Right cardiac atrium (tissue), 5 donors: ENCODE data around the gene COL4A2. TPM values are rescaled to one million over a fixed set of nuclear protein-coding genes. Genes with fewer than 3 reads are reported as not detected.

Experiments used
- ATAC-seq, 2 donors: fragments of 200-7000 bp; cut with Tn5 transposase; one replicate each; pipeline versions ENCODE4 v1.8.0 to v1.9.1; 2020; ENCODE audit warnings: moderate library complexity in 2 of 2, mild to moderate bottlenecking in 1 of 2
- DNase-seq, 3 donors: peaks; one replicate each; pipeline ENCODE4 v3.0.0-alpha.2; 2020
- H3K27ac ChIP-seq: one replicate; pipeline ENCODE4 v1.5.1; 2013; ENCODE audit warnings: mild to moderate bottlenecking, low read length, control low read depth, moderate library complexity
- H3K27me3 ChIP-seq: one replicate; pipeline ENCODE4 v1.6.1; 2013; ENCODE audit not compliant: control insufficient read depth, insufficient read depth
- H3K4me1 ChIP-seq: one replicate; pipeline ENCODE4 v1.6.1; 2013; ENCODE audit warnings: low read length; ENCODE audit not compliant: control insufficient read depth, insufficient read depth
- H3K4me3 ChIP-seq: one replicate; pipeline ENCODE4 v1.5.1; 2013; ENCODE audit warnings: low read length, control low read depth
- H3K9me3 ChIP-seq: one replicate; pipeline ENCODE4 v1.6.1; 2013; ENCODE audit warnings: low read length; ENCODE audit not compliant: control insufficient read depth
- WGBS: extraction: QIAGEN DNeasy Blood & Tissue Kit; methylation state at CpG from one replicate; pipeline ENCODE4 v1.1.7; 2013; 5-methylcytosine and 5-hydroxymethylcytosine counted together
- intact Hi-C, 4 donors: fragments of 100-400 bp; cut with DNase I; formaldehyde crosslinking; loops; one replicate each; pipeline versions ENCODE4 v1.11.0 to v1.14.0; 2022 to 2023
- polyA plus RNA-seq: library from polyadenylated mRNA; stranded (reverse); fragments of 200-250 nt; gene quantifications from one replicate; pipeline ENCODE4 v1.2.3, GENCODE V29; 2013
- total RNA-seq, 4 donors: library from RNA; stranded (reverse); fragmentation: NEBNext Ultra II Directional; extraction: Animal tissue kit (Norgen Biotek cat#: 25700); gene quantifications; one replicate each; pipeline ENCODE4 v1.2.1, GENCODE V29; 2021
- donor health status: healthy with polysubstance abuse.
- donor health status: DM: no; HTN: yes; CAD: no.
- donor health status: DM: no; HTN: no; CAD: no.
- donor health status: DM: no; HTN: yes; CAD: no; lungs with severe emphysema.
- donor health status: DM: yes; HTN: yes; CAD: no.

Gene COL4A2
- total and polyA plus RNA-seq, 5 donors = 84.7 to 268 (median 103) TPM

DNA sequence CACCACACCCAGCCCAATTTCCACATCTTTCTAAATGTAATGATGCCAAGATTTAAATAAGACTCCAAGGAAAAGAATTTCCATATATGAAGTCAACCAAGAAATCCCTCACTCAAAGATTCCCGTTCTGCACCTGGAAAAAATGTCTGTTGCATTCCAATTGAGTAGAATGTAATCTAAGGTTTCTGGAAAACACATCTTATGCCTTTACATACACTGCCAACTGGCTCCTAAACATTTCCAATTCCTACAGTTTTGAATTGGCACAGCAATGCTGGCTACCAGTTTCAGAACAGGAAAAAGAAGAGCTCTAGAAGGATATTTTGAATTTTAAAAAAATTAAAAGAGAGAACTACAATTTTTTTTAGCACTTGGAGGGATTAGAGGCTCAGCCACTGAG is 43.0 kb downstream of the COL4A2 start:
- Histone ChIP-seq H3K9me3 (no peaks in the 10 kb centered on the region), H3K4me3 (no peak overlapping the region), H3K4me1 (peaks cover 27% of the 10 kb centered on the region), H3K27ac (no peak overlapping the region), H3K27me3 (no peaks in the 10 kb centered on the region)
- intact Hi-C loops = no loop called here
- DNase-seq (no peak), ATAC-seq (no peak)
- 94% methylated on average over 1 of the region's 1 CpG for WGBS

DNA sequence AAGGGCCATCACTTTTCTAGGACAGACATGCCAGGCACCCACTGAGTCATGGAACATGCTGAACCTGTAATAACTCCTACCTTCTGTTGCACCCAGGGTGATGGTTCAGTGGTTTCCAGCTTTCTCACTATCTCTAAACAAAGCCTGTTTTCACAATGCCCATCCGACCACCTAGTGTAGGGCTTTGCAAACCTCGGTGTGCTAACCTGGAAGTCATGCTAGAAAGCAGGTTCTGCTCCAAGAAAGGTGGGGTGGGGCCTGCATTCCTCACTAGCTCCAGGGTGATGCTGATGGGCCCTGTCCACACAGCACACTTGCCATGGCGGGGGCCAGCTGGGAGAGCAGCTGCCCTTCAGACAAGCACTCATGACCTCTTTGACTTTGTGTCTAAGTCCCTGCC is 43.4 kb downstream of the COL4A2 start:
- intact Hi-C loops = no loop called here
- Histone ChIP-seq H3K4me1 (peaks cover 27% of the 10 kb centered on the region), H3K9me3 (no peaks in the 10 kb centered on the region), H3K27ac (no peak overlapping the region), H3K4me3 (no peak overlapping the region), H3K27me3 (no peaks in the 10 kb centered on the region)
- ATAC-seq = no peak
- peak in 1 of 3 donors; percentile 55 for DNase-seq
- 73% methylated on average over 3 of the region's 3 CpGs for WGBS

DNA sequence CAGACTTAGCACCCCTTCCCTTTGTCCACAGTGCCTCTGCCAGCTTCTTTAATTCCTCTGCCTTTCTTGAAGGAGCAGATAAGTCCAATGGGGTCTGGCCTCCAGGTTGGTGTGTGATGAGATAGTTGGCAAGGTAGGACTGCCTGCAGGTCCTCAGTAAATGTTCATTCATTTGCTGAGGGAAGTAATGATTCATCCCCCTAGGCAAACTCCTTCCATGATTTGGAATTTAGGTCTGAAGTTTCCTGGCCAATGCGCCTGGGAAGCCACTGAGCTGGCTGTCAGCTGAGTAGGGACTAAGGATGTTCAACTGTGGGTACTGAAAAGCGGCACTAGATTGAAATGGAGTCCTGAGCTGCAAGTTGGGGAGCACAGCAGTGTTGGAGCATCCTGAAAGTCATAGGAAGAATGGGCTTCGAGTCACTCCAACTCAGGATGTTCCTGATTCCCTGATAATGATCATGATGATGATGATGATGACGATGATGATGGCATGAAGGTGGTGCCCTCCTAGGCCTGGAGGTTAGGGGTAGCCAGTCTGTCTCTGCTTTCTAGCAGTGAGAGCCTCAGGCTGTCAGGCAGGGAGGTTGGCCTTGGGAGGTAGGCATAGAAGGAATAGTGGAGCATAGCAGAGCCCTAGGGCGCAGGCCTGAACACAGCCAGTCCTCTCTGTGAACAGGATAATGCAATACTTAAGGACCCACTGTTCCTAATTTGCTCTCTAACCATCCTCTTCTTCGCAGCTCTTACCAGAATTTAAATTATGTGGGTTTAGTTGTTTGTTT is 44.7 kb downstream of the COL4A2 start:
- H3K27ac ChIP-seq = no peak overlapping the region
- 90% methylated on average over 6 of the region's 6 CpGs for WGBS
- intact Hi-C loops = no loop called here
- H3K27me3 ChIP-seq = no peaks in the 10 kb centered on the region
- H3K4me3 ChIP-seq = no peak overlapping the region
- DNase-seq = no peak
- H3K4me1 ChIP-seq = peaks cover 29% of the 10 kb centered on the region
- no peak for ATAC-seq
- no peaks in the 10 kb centered on the region for H3K9me3 ChIP-seq

DNA sequence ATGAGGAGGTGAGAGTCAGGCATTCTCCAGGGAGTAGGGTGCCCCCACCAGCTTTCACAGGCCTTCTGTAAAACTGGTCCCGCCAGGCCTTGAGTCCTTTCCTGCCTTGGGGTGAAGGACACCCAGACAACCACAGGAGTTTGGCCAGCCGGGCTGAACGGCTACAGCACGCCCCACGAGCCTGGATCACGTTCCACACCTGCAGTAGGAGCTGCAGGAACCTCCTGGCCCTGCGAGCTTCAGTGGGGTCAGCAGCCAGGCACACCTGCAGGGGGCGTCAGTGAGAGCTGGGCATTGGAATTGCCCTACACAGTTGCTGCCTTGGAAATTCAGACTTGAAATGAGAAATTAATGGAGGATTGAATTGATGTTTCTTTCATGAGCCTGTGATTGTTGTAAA is 45.7 kb downstream of the COL4A2 start:
- Histone ChIP-seq H3K4me3 (no peak overlapping the region), H3K27ac (no peak overlapping the region), H3K9me3 (no peaks in the 10 kb centered on the region), H3K4me1 (peaks cover 20% of the 10 kb centered on the region), H3K27me3 (no peaks in the 10 kb centered on the region)
- intact Hi-C loops = no loop called here
- DNase-seq (no peak), ATAC-seq (no peak)
- WGBS = 89% methylated on average over 8 of the region's 8 CpGs

DNA sequence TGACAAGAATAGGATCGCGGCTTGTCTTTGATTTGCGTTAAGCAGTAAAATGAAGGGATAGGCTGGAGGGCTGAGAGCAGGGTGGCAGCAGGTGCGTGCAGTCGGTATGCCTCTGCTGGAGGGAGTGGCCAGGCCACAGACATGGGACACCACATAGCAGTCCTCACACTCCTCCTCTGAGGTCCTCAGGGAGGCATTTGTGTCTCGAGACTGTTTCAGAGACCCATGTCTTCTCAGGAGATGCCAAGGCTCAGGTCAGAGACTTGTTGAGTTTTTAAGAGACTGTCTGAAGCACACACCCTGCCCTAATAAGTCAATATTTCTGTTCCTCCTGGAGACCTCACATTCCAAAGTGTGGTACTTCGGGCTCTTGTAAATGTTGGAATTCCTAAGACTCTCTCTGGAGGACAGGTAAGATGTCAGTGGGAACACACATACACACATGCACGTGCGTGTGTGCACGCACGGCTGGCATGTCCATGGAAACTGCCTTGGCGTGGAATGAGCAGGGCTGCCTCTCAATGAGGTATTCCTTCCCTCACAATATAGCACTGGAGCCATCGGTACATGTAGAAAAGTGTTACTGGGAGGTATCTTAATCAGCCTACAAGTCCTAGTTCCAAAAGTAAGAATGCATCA is 46.4 kb downstream of the COL4A2 start:
- intact Hi-C loops = no loop called here
- no peaks in the 10 kb centered on the region for H3K27me3 ChIP-seq
- peaks cover 14% of the 10 kb centered on the region for H3K4me1 ChIP-seq
- H3K4me3 ChIP-seq = no peak overlapping the region
- WGBS = 93% methylated on average over 13 of the region's 13 CpGs
- DNase-seq (no peak), ATAC-seq (no peak)
- H3K27ac ChIP-seq = no peak overlapping the region
- no peaks in the 10 kb centered on the region for H3K9me3 ChIP-seq

DNA sequence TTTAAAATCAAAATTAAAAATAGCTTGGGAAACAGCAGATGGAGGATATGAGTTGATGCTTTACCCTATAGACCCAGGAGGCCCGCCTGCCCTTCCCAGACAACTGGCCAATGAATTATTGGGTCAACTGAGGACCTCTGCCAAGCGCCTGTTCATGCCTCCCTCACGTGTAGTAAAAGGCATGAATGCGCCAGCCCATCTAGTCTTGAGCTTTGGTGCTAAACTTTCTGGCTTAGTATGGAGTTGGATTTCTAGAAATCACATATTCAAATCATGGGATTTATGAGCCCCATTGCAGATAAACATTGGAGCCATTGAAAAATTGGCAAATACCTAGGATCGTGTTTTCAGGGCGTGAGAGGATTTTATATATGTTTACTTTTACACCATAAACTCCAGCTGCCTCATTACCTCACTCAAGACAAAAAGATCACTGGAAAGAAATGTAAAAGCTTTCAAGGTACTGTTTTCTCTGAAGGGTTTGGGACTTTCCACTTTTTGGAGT is 47.1 kb downstream of the COL4A2 start:
- ATAC-seq (no peak), DNase-seq (no peak)
- Histone ChIP-seq H3K4me1 (peaks cover 14% of the 10 kb centered on the region), H3K27ac (no peak overlapping the region), H3K27me3 (no peaks in the 10 kb centered on the region), H3K4me3 (no peak overlapping the region), H3K9me3 (no peaks in the 10 kb centered on the region)
- 90% methylated on average over 6 of the region's 6 CpGs for WGBS
- intact Hi-C loops = no loop called here

DNA sequence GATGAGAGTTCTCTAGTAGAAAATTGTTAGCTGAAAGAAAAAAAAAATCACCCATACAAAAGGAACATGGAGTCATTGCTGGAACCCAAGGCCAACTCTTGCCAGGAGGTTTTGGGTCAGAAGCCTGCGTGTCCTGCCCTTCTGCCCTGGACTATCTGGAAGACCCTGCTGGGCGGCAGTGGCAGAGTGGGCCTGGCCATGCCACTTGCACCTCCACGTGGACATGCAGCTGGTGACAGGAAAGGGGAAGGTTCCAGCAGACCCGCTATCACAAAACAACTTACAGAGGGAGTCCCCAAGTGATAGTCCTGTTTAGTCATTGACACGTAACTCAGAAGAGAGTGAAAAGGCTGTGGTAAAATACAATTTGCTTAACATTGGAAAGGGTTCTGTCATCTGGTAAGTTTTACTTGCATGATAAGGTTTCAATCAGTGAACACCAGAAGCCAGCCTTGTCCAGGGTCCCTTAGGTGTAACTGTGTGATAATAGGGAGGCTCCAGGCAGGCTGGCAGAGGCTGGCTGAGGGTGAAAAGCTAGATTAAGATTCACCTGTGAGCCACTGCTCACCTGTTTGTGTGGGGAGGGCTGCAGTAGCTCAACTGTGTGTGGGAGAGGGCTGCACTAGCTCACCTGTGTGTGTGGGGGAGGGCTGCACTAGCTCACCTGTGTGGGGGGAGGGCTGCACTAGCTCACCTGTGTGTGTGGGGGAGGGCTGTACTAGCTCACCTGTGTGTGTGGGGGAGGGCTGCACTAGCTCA is 47.8 kb downstream of the COL4A2 start:
- peaks cover 11% of the 10 kb centered on the region for H3K4me1 ChIP-seq
- H3K27ac ChIP-seq = no peak overlapping the region
- WGBS = 68% methylated on average over 5 of the region's 5 CpGs
- DNase-seq (no peak), ATAC-seq (no peak)
- H3K4me3 ChIP-seq = no peak overlapping the region
- H3K9me3 ChIP-seq = no peaks in the 10 kb centered on the region
- intact Hi-C loops = no loop called here
- no peaks in the 10 kb centered on the region for H3K27me3 ChIP-seq

DNA sequence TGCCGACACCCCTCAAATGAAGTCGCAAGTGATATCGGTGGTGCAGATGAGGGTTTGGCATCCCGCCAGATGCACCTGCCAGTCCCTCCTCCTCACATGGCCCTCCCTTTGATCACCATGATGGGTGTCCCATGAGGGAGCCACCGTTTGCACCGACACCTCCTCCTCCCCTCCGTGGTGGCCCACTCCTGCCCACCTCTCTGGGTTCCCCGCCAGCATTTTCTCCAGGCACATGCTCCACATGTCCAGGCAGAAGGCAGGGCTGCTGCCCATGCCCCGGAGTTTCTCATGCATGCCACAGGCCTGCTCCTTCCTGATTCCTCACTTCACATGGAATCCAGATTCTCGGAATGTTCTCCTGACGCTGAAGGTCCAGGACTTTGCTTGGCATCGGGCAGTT is 49.3 kb downstream of the COL4A2 start:
- H3K4me1 ChIP-seq = peaks cover 16% of the 10 kb centered on the region
- no peak overlapping the region for H3K4me3 ChIP-seq
- H3K9me3 ChIP-seq = no peaks in the 10 kb centered on the region
- DNase-seq (no peak), ATAC-seq (no peak)
- H3K27me3 ChIP-seq = no peaks in the 10 kb centered on the region
- WGBS = 59% methylated on average over 12 of the region's 12 CpGs
- H3K27ac ChIP-seq = no peak overlapping the region
- intact Hi-C loops = no loop called here

DNA sequence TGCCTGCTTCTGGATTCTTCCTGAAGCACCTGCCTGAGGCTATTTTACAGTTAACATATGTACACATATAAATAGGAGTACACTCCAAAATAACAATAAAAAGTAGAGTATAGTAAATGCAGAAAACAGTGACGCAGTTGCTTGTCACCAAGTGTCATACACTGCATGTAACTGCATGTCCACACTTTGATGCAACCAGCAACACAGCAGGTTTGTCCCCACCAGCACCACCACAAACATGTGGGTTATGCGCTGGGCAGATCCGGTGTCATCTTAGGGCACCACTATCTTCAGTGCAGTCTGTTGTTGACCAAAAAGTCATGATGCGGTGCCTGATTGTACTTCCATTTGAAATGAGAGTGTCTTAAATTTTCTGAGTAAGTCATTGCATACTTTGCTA is 51.3 kb downstream of the COL4A2 start:
- Histone ChIP-seq H3K4me1 (peaks cover 22% of the 10 kb centered on the region), H3K4me3 (no peak overlapping the region), H3K27ac (no peak overlapping the region), H3K9me3 (no peaks in the 10 kb centered on the region), H3K27me3 (no peaks in the 10 kb centered on the region)
- ATAC-seq (no peak), DNase-seq (no peak)
- WGBS = 95% methylated on average over 4 of the region's 4 CpGs
- intact Hi-C loops = no loop called here

DNA sequence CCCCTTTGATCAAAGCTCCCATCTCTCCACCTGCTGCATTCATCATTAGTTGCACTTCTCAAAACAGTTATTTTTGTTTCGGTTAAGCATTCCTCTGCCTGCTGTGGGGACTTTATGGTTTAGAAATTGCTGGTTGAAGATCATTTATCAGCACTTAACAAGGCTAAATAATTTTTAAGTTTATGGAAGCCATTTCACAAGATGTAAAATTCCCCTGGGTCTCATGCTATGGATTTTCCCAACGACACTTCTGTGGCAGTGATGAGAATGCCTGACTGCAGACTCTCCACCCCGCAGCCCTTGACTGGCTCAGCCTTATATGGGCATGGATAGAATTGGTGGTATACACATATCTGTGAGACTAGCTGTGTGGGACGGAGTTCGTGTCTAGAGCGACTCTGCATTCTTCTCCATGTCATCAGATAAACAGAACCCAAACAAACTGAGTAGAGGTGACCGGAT is 52.8 kb downstream of the COL4A2 start:
- H3K27me3 ChIP-seq = no peaks in the 10 kb centered on the region
- ATAC-seq (no peak), DNase-seq (no peak)
- intact Hi-C loops = no loop called here
- no peak overlapping the region for H3K4me3 ChIP-seq
- no peaks in the 10 kb centered on the region for H3K9me3 ChIP-seq
- H3K4me1 ChIP-seq = peaks cover 22% of the 10 kb centered on the region
- WGBS = 51% methylated on average over 7 of the region's 7 CpGs
- H3K27ac ChIP-seq = peak overlapping the region; percentile 45

DNA sequence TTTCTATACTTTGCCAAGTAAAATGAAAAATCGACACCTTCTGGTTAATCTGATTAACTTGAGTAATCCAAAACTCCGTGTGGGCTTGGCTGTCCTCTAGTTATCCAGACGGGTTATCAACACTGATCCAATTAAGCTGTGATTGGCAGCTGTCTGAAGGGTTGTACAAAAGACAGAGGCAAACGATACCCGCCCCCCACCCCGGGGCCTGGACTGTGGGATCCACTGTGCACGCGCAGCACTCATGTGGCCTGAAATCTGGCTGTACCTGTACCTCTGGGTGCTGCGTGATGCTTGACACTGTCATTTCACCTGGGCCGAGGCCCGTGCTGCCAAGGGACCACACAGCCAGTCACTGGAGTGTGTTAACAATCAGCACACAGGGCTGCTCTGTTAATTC is 53.5 kb downstream of the COL4A2 start:
- Histone ChIP-seq H3K27me3 (no peaks in the 10 kb centered on the region), H3K4me1 (peaks cover 24% of the 10 kb centered on the region), H3K4me3 (no peak overlapping the region), H3K9me3 (no peaks in the 10 kb centered on the region), H3K27ac (peak overlapping the region; percentile 57)
- WGBS = 57% methylated on average over 11 of the region's 11 CpGs
- ATAC-seq (no peak), DNase-seq (peak in 1 of 3 donors; percentile 62)
- intact Hi-C loops = no loop called here
